WERI-Rb-1 (cell line): ENCODE measurements around the gene UBE2D2.
"Not testable (repeated sequence)": the region's sequence is repeated elsewhere in the genome, so short reads cannot be mapped to it uniquely, and the experiment has no call there.

Source experiments
- DNase-seq: peaks from one replicate; pipeline ENCODE4 v3.0.0-alpha.2; 2020
- H3K27ac ChIP-seq: fragments of 250-450 bp; sonication (Bioruptor Pico); 2 replicates; pipeline ENCODE4 v1.5.1; 2020; ENCODE audit warnings: mild to moderate bottlenecking, moderate library complexity
- H3K27me3 ChIP-seq: fragments of 250-450 bp; sonication (Bioruptor Pico); 2 replicates; pipeline ENCODE4 v1.5.1; 2021; ENCODE audit warnings: mild to moderate bottlenecking, low read depth, moderate library complexity; ENCODE audit not compliant: insufficient read depth, severe bottlenecking
- H3K36me3 ChIP-seq: fragments of 250-450 bp; sonication (Bioruptor Pico); 2 replicates; pipeline ENCODE4 v1.5.1; 2020; ENCODE audit warnings: mild to moderate bottlenecking, moderate library complexity
- H3K4me3 ChIP-seq: 2 replicates; pipeline ENCODE4 v1.5.1; 2011; ENCODE audit warnings: low read depth, mild to moderate bottlenecking, control low read depth, low read length
- H3K9me3 ChIP-seq: fragments of 250-450 bp; sonication (Bioruptor Pico); 2 replicates; pipeline ENCODE4 v1.5.1; 2021; ENCODE audit warnings: mild to moderate bottlenecking, moderate library complexity; ENCODE audit not compliant: severe bottlenecking
- TF ChIP-seq, protein P1 (sequence below): IDR thresholded peaks from 2 replicates; pipeline ENCODE4 v1.5.1; 2011; ENCODE audit warnings: low read depth, mild to moderate bottlenecking, control low read depth, inconsistent platforms, low read length

UBE2D2 gene

DNA sequence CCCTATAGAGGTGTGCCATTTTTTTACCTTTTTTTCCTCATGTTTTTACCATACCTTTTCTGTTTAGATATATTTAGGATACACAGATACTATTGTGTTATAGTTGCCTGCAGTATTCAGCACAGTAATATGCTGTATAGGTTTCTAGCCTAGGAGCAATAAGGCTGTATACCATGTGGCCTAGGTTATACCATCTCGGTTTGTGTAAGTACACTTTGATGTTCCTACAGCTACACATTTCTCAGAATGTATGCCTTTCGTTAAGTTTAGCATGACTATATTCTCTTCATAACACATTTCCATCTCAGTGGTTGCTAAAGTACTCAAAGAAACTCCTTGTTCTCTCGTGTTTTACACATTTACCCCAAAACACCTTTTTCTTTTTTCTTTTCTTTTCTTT is 23.0 kb downstream of the UBE2D2 start:
- H3K9me3 ChIP-seq, result no peaks in the 10 kb centered on the region
- TF ChIP-seq, protein P1, sequence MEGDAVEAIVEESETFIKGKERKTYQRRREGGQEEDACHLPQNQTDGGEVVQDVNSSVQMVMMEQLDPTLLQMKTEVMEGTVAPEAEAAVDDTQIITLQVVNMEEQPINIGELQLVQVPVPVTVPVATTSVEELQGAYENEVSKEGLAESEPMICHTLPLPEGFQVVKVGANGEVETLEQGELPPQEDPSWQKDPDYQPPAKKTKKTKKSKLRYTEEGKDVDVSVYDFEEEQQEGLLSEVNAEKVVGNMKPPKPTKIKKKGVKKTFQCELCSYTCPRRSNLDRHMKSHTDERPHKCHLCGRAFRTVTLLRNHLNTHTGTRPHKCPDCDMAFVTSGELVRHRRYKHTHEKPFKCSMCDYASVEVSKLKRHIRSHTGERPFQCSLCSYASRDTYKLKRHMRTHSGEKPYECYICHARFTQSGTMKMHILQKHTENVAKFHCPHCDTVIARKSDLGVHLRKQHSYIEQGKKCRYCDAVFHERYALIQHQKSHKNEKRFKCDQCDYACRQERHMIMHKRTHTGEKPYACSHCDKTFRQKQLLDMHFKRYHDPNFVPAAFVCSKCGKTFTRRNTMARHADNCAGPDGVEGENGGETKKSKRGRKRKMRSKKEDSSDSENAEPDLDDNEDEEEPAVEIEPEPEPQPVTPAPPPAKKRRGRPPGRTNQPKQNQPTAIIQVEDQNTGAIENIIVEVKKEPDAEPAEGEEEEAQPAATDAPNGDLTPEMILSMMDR, result no peak
- no peak overlapping the region for H3K4me3 ChIP-seq
- H3K27ac ChIP-seq, result no peak overlapping the region
- DNase-seq, result no peak
- H3K36me3 ChIP-seq, result peaks cover 33% of the 10 kb centered on the region
- H3K27me3 ChIP-seq, result no peaks in the 10 kb centered on the region

DNA sequence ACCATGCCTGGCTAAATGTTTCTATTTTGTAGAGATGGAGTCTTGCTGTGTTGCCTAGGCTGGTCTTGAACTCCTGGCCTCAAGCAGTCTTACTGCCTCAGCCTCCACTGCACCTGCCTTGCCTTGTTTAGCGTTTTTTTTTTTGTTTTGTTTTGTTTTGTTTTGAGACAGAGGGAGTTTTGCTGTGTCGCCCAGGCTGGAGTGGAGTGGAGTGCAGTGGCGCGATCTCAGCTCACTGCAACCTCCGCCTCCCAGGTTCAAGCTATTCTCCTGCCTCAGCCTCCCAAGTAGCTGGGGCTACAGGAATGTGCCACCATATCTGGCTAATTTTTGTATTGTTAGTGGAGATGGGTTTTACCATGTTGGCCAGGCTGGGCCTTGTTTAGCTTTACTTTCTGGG is 27.0 kb downstream of the UBE2D2 start:
- not testable (repeated sequence) for DNase-seq, H3K27ac ChIP-seq
- peaks cover 26% of the 10 kb centered on the region for H3K36me3 ChIP-seq

DNA sequence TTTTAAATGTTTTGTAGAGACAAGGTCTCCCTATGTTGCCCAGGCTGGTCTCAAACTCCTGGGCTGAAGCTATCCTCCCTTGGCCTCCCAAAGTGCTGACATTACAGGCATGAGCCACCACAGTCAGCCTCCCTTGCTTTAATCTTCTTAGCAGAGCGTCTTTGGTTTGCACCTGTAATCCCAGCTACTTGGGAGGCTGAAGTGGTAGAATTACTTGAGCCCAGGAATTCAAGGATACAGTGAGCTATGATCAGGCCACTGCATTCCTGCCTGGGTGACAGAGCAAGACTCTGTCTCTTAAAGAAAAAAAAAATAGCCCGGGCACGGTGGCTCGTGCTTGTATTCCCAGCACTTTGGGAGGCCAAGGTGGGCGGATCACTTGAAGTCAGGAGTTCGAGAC is 27.8 kb downstream of the UBE2D2 start:
- Histone ChIP-seq H3K27me3 (no peaks in the 10 kb centered on the region), H3K9me3 (no peaks in the 10 kb centered on the region), H3K4me3 (no peak overlapping the region), H3K27ac (no peak overlapping the region), H3K36me3 (peaks cover 18% of the 10 kb centered on the region)
- peak; percentile 35 for DNase-seq
- TF ChIP-seq, protein P1, result no peak

More for the DNA sequence above, 27.0 kb downstream of the UBE2D2 start:
- not testable (repeated sequence) for H3K4me3 ChIP-seq, H3K9me3 ChIP-seq, H3K27me3 ChIP-seq

DNA sequence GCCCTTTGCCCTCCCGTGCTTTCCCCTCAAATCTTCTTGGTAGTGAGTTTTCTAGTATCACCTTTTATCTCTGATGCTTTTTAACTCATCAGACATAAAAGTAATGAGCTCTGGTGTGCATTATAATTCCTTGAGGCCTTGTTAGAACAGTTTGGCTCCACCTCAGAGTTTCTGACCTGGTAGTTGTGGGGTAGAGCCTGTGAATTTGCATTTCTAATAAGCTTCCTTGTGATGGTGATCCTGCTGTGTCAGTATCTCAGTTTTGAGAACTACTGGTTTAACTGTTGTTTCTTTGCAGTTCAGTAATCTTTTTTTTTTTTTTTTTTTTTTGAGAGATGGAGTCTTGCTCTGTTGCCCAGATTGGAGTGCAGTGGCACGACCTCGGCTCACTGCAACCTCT is 31.1 kb downstream of the UBE2D2 start:
- no peak overlapping the region for H3K27ac ChIP-seq
- TF ChIP-seq, protein P1, result no peak

DNA sequence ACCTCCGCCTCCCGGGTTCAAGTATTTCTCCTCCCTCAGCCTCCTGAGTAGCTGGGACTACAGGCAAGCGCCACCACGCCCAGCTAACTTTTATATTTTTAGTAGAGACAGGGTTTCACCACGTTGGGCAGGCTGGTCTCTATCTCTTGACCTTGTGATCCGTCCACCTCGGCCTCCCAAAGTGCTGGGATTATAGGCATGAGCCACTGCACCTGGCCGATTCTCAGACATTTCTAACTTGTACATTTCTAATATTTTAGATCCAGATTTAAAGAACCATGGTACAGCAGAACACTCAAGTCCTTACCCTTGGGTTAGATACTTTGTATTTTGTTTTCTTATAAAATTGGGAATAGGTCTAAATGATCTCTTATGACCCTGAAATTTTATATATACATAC is 31.9 kb downstream of the UBE2D2 start:
- not testable (repeated sequence) for H3K9me3 ChIP-seq, H3K36me3 ChIP-seq, H3K4me3 ChIP-seq, DNase-seq, H3K27me3 ChIP-seq, H3K27ac ChIP-seq

More for the DNA sequence above, 31.1 kb downstream of the UBE2D2 start:
- Histone ChIP-seq H3K27me3 (no peaks in the 10 kb centered on the region), H3K9me3 (no peaks in the 10 kb centered on the region), H3K36me3 (peaks cover 10% of the 10 kb centered on the region), H3K4me3 (no peak overlapping the region)
- no peak for DNase-seq

DNA sequence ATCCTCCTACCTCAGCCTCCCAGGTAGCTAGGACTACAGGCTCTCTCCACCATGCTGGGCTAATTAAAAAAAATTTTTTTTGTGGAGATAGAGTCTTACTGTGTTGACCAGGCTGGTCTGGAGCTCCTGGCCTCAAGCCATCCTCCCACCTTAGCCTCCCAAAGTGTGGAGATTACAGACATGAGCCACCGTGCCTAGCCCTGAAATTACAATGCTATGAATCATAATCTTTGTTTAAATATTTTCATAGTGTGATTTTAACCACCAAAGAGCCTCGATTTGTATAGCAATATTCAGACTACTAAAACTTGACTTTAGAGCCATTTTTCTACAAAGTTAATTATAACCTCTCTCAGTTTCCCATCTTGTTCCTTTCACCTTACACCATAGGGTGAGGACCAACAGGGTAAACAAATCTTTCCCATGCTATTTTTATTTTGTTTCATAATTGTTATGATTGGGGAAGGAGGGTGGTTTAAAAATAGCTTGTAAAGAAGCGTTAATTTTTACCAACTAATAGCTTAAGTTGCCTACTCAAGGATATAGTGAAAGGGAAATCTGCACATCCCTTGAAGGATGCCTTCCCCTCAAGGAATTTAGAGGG is 32.7 kb downstream of the UBE2D2 start:
- TF ChIP-seq, protein P1, result no peak
- Histone ChIP-seq H3K27me3 (no peaks in the 10 kb centered on the region), H3K36me3 (peaks cover 4% of the 10 kb centered on the region), H3K27ac (no peak overlapping the region), H3K9me3 (no peaks in the 10 kb centered on the region), H3K4me3 (no peak overlapping the region)
- no peak for DNase-seq

DNA sequence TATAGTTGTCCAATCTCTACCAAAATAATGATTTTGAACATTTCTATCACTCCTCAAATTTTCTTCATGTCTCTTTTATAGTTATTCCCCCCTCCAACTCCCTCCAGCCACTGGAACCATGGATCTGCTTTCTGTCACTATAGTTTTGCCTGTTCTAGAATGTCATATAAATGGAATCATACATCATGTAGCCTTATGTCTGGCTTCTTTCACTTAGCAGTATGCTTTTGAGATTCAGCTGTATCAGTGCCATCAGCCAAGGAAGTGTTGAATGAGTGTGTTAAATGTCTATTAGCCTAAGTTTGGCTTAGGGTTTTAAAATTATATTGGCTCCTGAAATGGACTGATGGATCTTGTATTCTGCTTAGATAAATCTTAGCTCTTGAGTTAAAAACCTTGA is 36.0 kb downstream of the UBE2D2 start:
- no peaks in the 10 kb centered on the region for H3K27me3 ChIP-seq
- no peaks in the 10 kb centered on the region for H3K9me3 ChIP-seq
- no peak for DNase-seq
- no peak overlapping the region for H3K27ac ChIP-seq
- peaks cover 22% of the 10 kb centered on the region for H3K36me3 ChIP-seq
- no peak overlapping the region for H3K4me3 ChIP-seq
- TF ChIP-seq, protein P1, result no peak

DNA sequence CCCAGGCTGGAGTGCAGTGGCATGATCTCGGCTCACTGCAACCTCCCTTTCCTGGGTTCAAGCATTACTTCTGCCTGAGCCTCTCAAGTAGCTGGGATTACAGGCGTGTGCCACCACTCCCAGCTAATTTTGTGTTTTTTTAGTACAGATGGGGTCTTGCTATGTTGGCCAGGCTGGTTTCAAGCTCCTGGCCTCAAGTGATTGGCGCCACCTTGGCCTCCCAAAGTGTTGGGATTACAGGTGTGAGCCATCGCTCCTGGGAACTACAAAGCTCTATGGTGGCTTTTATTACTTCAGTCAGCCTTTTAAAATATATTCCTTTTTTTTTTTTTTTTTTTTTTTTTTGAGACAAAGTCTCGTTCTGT is 37.4 kb downstream of the UBE2D2 start:
- H3K9me3 ChIP-seq, H3K27ac ChIP-seq, H3K4me3 ChIP-seq, DNase-seq, H3K27me3 ChIP-seq: not testable (repeated sequence)
- H3K36me3 ChIP-seq, result peaks cover 34% of the 10 kb centered on the region
